ENCODE measurements around the gene SOAT2. TPM values are rescaled to one million over a fixed set of nuclear protein-coding genes. Genes with fewer than 3 reads are reported as not detected.

SOAT2 gene
- total RNA-seq, 1 donor from 2014 or later: 0.74 TPM

- no peaks in the 10 kb centered on the region for H3K4me1 ChIP-seq
- no peak for DNase-seq (ENCODE audit: extremely low spot score in 2 of 2)
- no peak overlapping the region for H3K27ac ChIP-seq
- no peak overlapping the region for H3K4me3 ChIP-seq
- intact Hi-C loops (cut with DNase I): no loop called here
- TF ChIP-seq POLR2A (IDR thresholded peaks at IDR 0.05) (no peak), CTCF (IDR thresholded peaks at IDR 0.05) (no peak), POLR2AphosphoS5 (IDR thresholded peaks at IDR 0.05; ENCODE audit: insufficient read depth in 1 of 2, low read depth in 1 of 2) (no peak)
- no peaks in the 10 kb centered on the region for H3K27me3 ChIP-seq
- H3K36me3 ChIP-seq: no peaks in the 10 kb centered on the region
- no peaks in the 10 kb centered on the region for H3K9me3 ChIP-seq
These were observed 15.5 kb downstream of the SOAT2 start for GRCh38 chr12:53118751-53119300.

- no peak for TF ChIP-seq POLR2A (IDR thresholded peaks at IDR 0.05)
- no peak for TF ChIP-seq CTCF (IDR thresholded peaks at IDR 0.05)
- no peak for TF ChIP-seq POLR2AphosphoS5 (IDR thresholded peaks at IDR 0.05; ENCODE audit: insufficient read depth in 1 of 2, low read depth in 1 of 2)
- DNase-seq (ENCODE audit: extremely low spot score in 2 of 2): no peak
- no peak overlapping the region for H3K4me3 ChIP-seq
- no peaks in the 10 kb centered on the region for H3K27me3 ChIP-seq
- intact Hi-C loops (cut with DNase I): no loop called here
- H3K36me3 ChIP-seq: no peaks in the 10 kb centered on the region
- no peaks in the 10 kb centered on the region for H3K4me1 ChIP-seq
- no peaks in the 10 kb centered on the region for H3K9me3 ChIP-seq
- H3K27ac ChIP-seq: no peak overlapping the region
These were observed 17.6 kb downstream of the SOAT2 start for GRCh38 chr12:53120685-53121525.

GRCh38 chr12:53122961-53123468 is 19.7 kb downstream of the SOAT2 start:
- DNase-seq (ENCODE audit: extremely low spot score in 2 of 2): no peak
- H3K27ac ChIP-seq: no peak overlapping the region
- no peaks in the 10 kb centered on the region for H3K36me3 ChIP-seq
- no peak overlapping the region for H3K4me3 ChIP-seq
- intact Hi-C loops (cut with DNase I): no loop called here
- no peaks in the 10 kb centered on the region for H3K27me3 ChIP-seq
- TF ChIP-seq POLR2AphosphoS5 (IDR thresholded peaks at IDR 0.05; ENCODE audit: insufficient read depth in 1 of 2, low read depth in 1 of 2) (no peak), CTCF (IDR thresholded peaks at IDR 0.05) (no peak), POLR2A (IDR thresholded peaks at IDR 0.05) (no peak)
- no peaks in the 10 kb centered on the region for H3K9me3 ChIP-seq
- H3K4me1 ChIP-seq: no peaks in the 10 kb centered on the region

GRCh38 chr12:53123578-53124351 is 20.5 kb downstream of the SOAT2 start:
- Histone ChIP-seq H3K9me3 (no peaks in the 10 kb centered on the region), H3K27ac (no peak overlapping the region), H3K4me3 (no peak overlapping the region), H3K36me3 (no peaks in the 10 kb centered on the region), H3K4me1 (no peaks in the 10 kb centered on the region), H3K27me3 (no peaks in the 10 kb centered on the region)
- intact Hi-C loops (cut with DNase I): no loop called here
- TF ChIP-seq POLR2A (IDR thresholded peaks at IDR 0.05) (no peak), CTCF (IDR thresholded peaks at IDR 0.05) (no peak), POLR2AphosphoS5 (IDR thresholded peaks at IDR 0.05; ENCODE audit: insufficient read depth in 1 of 2, low read depth in 1 of 2) (no peak)
- DNase-seq (ENCODE audit: extremely low spot score in 2 of 2): no peak
